OCI-LY7 (cell line): ENCODE data around the gene PRCD.

ENCODE experiments used
- EZH2phosphoT487 ChIP-seq: fragments of 200-600 bp; sonication (generic); IDR thresholded peaks from 2 replicates; pipeline ENCODE4 v1.6.1; 2018; ENCODE audit warnings: low read depth, borderline replicate concordance, mild to moderate bottlenecking, mixed run types, antibody characterized with exemption, low read length, moderate library complexity, mixed read lengths
- TF ChIP-seq, protein P1 (sequence below): fragments of 200-600 bp; sonication (generic); conservative IDR thresholded peaks from 2 replicates; pipeline ENCODE4 v1.5.1; 2014; ENCODE audit warnings: mild to moderate bottlenecking, antibody characterized with exemption, low read length, moderate library complexity, mixed read lengths

DNA sequence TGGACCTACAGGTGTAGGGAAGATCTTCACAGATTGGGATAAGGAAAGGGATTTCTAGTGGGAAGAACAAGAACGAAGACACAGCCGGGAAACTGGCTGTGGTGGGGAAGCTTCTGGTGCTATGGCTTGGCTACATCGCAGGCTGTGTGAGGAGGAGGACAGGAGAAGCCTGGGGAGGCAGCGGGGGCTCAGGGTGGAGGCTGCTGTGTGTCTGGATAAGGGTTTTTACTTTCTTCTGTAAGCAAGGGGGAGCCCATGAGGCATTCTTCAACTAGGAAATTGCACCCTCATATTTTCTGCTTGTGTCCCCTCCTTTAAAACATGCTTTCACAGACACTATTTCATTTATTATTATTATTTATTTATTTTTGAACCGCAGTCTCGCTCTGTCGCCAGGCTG lies 35.7 kb upstream of the PRCD start:
- TF ChIP-seq, protein P1, sequence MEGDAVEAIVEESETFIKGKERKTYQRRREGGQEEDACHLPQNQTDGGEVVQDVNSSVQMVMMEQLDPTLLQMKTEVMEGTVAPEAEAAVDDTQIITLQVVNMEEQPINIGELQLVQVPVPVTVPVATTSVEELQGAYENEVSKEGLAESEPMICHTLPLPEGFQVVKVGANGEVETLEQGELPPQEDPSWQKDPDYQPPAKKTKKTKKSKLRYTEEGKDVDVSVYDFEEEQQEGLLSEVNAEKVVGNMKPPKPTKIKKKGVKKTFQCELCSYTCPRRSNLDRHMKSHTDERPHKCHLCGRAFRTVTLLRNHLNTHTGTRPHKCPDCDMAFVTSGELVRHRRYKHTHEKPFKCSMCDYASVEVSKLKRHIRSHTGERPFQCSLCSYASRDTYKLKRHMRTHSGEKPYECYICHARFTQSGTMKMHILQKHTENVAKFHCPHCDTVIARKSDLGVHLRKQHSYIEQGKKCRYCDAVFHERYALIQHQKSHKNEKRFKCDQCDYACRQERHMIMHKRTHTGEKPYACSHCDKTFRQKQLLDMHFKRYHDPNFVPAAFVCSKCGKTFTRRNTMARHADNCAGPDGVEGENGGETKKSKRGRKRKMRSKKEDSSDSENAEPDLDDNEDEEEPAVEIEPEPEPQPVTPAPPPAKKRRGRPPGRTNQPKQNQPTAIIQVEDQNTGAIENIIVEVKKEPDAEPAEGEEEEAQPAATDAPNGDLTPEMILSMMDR, result peak; percentile 74
- no peak for TF ChIP-seq EZH2phosphoT487
